Body of pancreas (tissue), 4 donors: Measurements from ENCODE around the gene ADRB1.

Experiments used
- CTCF ChIP-seq, 7 experiments: fragments of 450-650 bp in 4 of 7; fragments of 200-600 bp in 3 of 7; sonication (generic) in 3 of 7; IDR thresholded peaks; one replicate each; pipeline ENCODE4 v1.5.1; 2016 to 2019; ENCODE audit warnings: antibody characterized with exemption in 7 of 7
- POLR2A ChIP-seq, 3 donors: fragments of 450-650 bp; IDR thresholded peaks; one replicate each; pipeline ENCODE4 v1.6.1; 2016; ENCODE audit warnings: antibody characterized with exemption in 3 of 3, mild to moderate bottlenecking in 2 of 3

- TF ChIP-seq POLR2A (IDR thresholded peaks at IDR 0.05) (no peak), CTCF (IDR thresholded peaks at IDR 0.05) (no peak)
These were observed 17.5 kb downstream of the ADRB1 start for GRCh38 chr10:114061148-114061547.
